Measurements from ENCODE around the gene BCL7A. TPM values are rescaled to one million over a fixed set of nuclear protein-coding genes. Genes with fewer than 3 reads are reported as not detected.
A peak's percentile ranks its signal among the peaks of the same experiment; 100 is the strongest.

The BCL7A gene
- total and polyA plus RNA-seq, 10 of the 15 experiments (the other 5 are each of a cell fraction or from before 2014, with no cell fraction given) = 0.37 to 17.2 (median 11.7) TPM

DNA sequence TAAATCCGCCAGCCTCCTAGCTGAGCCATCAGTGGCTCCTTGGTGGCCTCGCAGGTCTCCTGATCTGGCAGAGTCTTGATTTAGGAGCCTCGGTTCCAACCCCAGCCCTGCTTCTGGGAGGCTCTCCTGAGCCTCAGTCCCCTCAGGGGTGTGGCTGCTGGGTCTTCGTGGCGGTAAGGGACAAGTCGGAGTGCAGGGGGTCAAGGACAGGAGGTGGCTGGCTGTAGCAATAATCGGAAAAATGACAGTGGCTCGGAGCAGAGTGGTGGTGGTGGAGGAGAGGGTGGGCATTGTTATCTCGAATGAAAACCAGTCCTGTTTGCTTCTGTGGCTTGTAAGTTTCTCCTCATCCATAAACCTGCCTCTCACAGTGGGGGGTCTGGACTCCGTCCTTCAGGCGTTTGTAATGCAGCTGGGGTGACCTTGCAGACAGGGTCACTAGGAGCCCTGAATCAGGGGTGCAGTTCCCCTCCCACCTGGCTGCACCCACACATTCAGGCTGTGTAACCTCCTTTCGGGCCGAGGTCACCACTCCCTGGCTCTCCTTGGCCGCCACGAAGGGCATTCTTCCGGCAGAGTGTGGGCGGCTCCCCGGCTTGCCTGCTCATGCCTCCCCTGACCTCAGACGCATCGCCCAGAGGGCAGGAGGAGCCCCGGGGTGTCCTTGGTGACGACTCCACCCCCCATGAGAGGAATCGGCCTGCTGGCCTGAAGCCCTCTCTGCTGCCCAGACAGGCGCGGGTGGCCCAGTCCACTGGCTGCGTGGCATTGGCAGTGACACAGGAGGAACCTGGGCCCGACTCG, 8.1 kb downstream of the BCL7A start (continued):
- TF ChIP-seq, protein P1, sequence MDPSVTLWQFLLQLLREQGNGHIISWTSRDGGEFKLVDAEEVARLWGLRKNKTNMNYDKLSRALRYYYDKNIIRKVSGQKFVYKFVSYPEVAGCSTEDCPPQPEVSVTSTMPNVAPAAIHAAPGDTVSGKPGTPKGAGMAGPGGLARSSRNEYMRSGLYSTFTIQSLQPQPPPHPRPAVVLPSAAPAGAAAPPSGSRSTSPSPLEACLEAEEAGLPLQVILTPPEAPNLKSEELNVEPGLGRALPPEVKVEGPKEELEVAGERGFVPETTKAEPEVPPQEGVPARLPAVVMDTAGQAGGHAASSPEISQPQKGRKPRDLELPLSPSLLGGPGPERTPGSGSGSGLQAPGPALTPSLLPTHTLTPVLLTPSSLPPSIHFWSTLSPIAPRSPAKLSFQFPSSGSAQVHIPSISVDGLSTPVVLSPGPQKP (IDR thresholded peaks at IDR 0.05; ENCODE audit: low read depth, low read length) = no peak

DNA sequence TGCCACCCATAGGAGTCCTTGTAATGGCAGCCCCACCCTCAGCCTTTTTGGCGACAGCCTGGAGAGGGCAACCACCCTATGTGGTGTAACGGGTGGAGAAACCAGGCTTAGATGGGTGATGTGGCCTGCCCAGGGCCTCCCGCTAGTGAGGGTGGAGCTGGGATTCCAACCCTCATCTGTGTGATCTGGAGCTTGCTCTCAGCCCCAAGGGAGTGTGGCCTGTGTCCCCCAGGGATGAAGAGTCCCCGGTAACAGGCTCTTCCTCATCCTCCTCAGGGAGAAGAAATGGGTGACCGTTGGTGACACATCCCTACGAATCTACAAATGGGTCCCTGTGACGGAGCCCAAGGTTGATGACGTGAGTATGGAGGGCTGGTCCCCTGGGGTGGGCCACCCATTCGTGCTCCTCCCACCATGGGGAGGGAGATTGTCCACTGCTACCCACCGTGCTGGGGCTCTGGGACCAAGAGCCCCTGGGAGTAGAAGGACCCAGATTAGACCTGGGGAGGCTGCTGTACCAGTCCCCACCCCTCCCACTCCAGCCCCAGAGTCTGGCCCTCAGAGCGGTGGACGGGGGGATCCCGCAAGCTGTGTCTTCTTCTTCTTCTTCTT, 8.8 kb downstream of the BCL7A start:
- H4K20me1 ChIP-seq (ENCODE audit: control insufficient read depth, insufficient read depth) = no peaks in the 10 kb centered on the region; the same call in 1 of the 2 replicates
- no peak overlapping the region for H2AFZ ChIP-seq (ENCODE audit: control insufficient read depth, low read depth, low read length)
- H3K9me3 ChIP-seq (replicated peaks; ENCODE audit: control insufficient read depth, insufficient read depth, low read length) = no peaks in the 10 kb centered on the region
- H3K9ac ChIP-seq (ENCODE audit: control insufficient read depth, insufficient read depth, low read length) = no peak overlapping the region
- POLR2A ChIA-PET = no interaction called here
- no peak; the same call in 2 of the 3 replicates for ATAC-seq
- SMC1A ChIA-PET (ENCODE audit: uncharacterized antibody, unreplicated experiment) = no interaction called here
- BruUV-seq (replicated peaks) = no TSS peak
- no peak overlapping the region for H3K27ac ChIP-seq (ENCODE audit: control insufficient read depth, insufficient read depth)
- no peaks in the 10 kb centered on the region; a peak in 1 of 4 replicates for H3K36me3 ChIP-seq (ENCODE audit: control insufficient read depth in 2 of 2, insufficient read depth in 2 of 2, low read length in 1 of 2)
- intact Hi-C loops (cut with micrococcal nuclease; ENCODE audit: unreplicated experiment) = no loop called here
- DNase-seq (ENCODE audit: low read depth, low spot score) = no peak
- RAD21 ChIA-PET (ENCODE audit: unreplicated experiment) = no interaction called here
- CTCF ChIA-PET = interaction anchor here (1.2 to 1.3 kb wide), 3 partner anchors 46 to 325 kb away, joined by 3 to 4 read pairs (median 3); no protein-coding TSS in a partner anchor
- in situ Hi-C loops (cut with MboI) = no loop called here
- no peaks in the 10 kb centered on the region for H3K79me2 ChIP-seq (ENCODE audit: control insufficient read depth, insufficient read depth, low read length)
- H3K4me2 ChIP-seq (ENCODE audit: control insufficient read depth, insufficient read depth) = peak overlapping the region; percentile 87; the same call in 1 of the 2 replicates
- 0 out of 4 replicates have a peak, but pooled peaks cover 0 to 3% of the 10 kb centered on the region in 2 experiments for H3K27me3 ChIP-seq (replicated peaks in 1 of 2; ENCODE audit: control insufficient read depth in 2 of 2, insufficient read depth in 2 of 2, low read length in 1 of 2)
- 53% methylated on average over 13 of the region's 13 CpGs for WGBS (ENCODE audit: insufficient coverage, insufficient replicate concordance, low lambda C conversion rate, missing lambda C conversion rate)
- peaks cover 33% of the 10 kb centered on the region for H3K4me1 ChIP-seq (ENCODE audit: control insufficient read depth, insufficient read depth, low read length)
- FAIRE-seq = no peak
- no peak overlapping the region for H3K4me3 ChIP-seq
- TF ChIP-seq BACH1 (IDR thresholded peaks at IDR 0.05; ENCODE audit: borderline replicate concordance) (no peak), RELA (IDR thresholded peaks at IDR 0.05; ENCODE audit: borderline replicate concordance, partially characterized antibody) (no peak), SP1 (IDR thresholded peaks at IDR 0.05; ENCODE audit: low read depth, low read length) (no peak), RBBP5 (conservative IDR thresholded peaks at IDR 0.05) (no peak), SREBF1 (IDR thresholded peaks at IDR 0.05; ENCODE audit: low read length) (no peak), ETV6 (conservative IDR thresholded peaks at IDR 0.05 in 1 of 2, IDR thresholded peaks at IDR 0.05 in 1 of 2; ENCODE audit: borderline replicate concordance in 1 of 2, low read depth in 1 of 2) (no peak), EGR1 (IDR thresholded peaks at IDR 0.05; ENCODE audit: borderline replicate concordance in 1 of 2, low read depth in 2 of 2, low read length in 2 of 2) (no peak), ZSCAN29 (IDR thresholded peaks at IDR 0.05) (no peak), ZNF384 (IDR thresholded peaks at IDR 0.05; ENCODE audit: borderline replicate concordance, low read depth, low read length) (no peak)
- TF ChIP-seq, protein P2, sequence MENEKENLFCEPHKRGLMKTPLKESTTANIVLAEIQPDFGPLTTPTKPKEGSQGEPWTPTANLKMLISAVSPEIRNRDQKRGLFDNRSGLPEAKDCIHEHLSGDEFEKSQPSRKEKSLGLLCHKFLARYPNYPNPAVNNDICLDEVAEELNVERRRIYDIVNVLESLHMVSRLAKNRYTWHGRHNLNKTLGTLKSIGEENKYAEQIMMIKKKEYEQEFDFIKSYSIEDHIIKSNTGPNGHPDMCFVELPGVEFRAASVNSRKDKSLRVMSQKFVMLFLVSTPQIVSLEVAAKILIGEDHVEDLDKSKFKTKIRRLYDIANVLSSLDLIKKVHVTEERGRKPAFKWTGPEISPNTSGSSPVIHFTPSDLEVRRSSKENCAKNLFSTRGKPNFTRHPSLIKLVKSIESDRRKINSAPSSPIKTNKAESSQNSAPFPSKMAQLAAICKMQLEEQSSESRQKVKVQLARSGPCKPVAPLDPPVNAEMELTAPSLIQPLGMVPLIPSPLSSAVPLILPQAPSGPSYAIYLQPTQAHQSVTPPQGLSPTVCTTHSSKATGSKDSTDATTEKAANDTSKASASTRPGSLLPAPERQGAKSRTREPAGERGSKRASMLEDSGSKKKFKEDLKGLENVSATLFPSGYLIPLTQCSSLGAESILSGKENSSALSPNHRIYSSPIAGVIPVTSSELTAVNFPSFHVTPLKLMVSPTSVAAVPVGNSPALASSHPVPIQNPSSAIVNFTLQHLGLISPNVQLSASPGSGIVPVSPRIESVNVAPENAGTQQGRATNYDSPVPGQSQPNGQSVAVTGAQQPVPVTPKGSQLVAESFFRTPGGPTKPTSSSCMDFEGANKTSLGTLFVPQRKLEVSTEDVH (IDR thresholded peaks at IDR 0.05; ENCODE audit: low read depth, partially characterized antibody) = no peak
- TF ChIP-seq, protein P3, sequence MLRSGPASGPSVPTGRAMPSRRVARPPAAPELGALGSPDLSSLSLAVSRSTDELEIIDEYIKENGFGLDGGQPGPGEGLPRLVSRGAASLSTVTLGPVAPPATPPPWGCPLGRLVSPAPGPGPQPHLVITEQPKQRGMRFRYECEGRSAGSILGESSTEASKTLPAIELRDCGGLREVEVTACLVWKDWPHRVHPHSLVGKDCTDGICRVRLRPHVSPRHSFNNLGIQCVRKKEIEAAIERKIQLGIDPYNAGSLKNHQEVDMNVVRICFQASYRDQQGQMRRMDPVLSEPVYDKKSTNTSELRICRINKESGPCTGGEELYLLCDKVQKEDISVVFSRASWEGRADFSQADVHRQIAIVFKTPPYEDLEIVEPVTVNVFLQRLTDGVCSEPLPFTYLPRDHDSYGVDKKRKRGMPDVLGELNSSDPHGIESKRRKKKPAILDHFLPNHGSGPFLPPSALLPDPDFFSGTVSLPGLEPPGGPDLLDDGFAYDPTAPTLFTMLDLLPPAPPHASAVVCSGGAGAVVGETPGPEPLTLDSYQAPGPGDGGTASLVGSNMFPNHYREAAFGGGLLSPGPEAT (IDR thresholded peaks at IDR 0.05; ENCODE audit: low read depth) = no peak
- TF ChIP-seq, protein P4, sequence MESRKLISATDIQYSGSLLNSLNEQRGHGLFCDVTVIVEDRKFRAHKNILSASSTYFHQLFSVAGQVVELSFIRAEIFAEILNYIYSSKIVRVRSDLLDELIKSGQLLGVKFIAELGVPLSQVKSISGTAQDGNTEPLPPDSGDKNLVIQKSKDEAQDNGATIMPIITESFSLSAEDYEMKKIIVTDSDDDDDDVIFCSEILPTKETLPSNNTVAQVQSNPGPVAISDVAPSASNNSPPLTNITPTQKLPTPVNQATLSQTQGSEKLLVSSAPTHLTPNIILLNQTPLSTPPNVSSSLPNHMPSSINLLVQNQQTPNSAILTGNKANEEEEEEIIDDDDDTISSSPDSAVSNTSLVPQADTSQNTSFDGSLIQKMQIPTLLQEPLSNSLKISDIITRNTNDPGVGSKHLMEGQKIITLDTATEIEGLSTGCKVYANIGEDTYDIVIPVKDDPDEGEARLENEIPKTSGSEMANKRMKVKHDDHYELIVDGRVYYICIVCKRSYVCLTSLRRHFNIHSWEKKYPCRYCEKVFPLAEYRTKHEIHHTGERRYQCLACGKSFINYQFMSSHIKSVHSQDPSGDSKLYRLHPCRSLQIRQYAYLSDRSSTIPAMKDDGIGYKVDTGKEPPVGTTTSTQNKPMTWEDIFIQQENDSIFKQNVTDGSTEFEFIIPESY (IDR thresholded peaks at IDR 0.05) = no peak

Data from GM12878 (cell line).